ENCODE results near the gene ELL3.
"Not testable (repeated sequence)": the region's sequence is repeated elsewhere in the genome, so short reads cannot be mapped to it uniquely, and the experiment has no call there.

The ELL3 gene

DNA sequence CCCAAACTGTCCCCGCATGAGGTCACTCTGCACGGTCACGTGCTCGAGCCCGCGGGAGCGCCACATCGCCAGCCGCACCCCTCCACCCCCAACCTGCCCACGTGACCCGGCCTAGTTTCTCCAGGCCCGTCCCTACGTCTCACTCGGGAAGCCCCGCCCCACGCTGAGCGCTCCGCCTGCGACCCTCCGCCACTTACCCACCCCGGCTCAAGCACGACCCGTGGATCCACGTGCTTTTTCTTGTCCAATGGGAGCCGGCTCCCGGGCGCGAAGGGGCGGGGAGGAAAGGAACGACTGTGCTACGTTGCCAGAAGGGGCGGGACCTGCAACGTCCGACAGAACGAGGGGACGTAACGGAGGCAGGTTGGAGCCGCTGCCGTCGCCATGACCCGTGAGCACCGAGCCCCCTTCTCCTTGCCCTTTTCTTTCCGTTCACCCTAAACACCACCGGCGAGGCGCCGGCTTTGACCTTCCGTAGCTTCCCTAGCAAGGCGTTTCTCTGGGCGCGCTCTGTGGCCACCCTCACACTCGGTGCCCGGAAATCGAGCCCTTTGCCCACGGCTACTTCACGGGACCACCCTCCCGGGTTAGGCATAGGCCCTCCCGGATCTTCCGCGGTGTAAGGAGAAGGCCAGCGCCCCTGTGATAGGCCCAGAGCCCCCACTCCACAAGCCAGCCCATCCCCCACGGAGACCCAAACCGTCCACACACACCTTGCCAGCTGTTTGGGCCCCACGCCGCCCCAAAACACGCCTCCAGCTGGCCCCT is 15.4 kb upstream of the ELL3 start, which contains the start of gene SERF2:
TSS of gene SERF2 (plus strand) at position 328 of the 768 bp plus-strand sequence. CDS start at position 385, 57 bp downstream.
- peak; percentile 86 for DNase-seq

DNA sequence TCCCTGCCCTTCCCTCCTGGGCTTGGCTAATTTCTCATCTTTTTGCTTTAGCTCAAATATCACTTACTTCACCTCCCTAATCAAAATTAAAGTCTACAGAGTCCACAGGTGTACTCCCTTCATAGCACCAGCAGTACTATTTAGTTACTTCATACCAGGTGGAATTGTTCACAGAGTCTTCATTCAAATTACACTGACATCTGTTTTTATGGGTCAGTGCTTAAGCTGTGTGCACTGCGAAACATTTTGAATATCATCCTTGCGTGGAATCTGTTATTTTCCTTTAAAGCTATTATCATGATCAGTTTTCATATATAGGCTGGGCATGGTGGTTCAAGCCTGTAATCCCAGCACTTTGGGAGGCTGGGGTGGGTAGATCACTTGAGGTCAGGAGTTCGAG is 12.6 kb upstream of the ELL3 start:
- DNase-seq = no peak

DNA sequence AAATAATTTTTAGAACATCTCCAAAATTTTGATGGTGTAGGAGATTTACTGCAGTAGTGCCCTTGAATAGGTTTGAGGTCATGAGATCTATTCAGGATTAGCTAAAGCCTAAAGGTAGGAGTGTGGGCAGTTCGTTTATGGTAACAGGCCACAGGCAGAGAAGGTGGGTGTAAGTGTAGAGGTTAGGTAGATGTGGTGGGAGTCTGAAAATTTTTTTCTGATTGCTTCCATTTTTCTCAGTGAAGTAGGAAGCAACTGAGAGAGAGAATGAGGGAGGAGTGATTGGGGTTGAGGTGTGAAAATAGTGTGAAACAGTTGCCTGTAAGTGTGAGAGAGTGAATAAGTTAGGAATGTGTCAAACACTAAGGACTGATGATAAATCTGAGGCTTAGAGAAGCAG is 2.2 kb upstream of the ELL3 start:
- no peak for DNase-seq

DNA sequence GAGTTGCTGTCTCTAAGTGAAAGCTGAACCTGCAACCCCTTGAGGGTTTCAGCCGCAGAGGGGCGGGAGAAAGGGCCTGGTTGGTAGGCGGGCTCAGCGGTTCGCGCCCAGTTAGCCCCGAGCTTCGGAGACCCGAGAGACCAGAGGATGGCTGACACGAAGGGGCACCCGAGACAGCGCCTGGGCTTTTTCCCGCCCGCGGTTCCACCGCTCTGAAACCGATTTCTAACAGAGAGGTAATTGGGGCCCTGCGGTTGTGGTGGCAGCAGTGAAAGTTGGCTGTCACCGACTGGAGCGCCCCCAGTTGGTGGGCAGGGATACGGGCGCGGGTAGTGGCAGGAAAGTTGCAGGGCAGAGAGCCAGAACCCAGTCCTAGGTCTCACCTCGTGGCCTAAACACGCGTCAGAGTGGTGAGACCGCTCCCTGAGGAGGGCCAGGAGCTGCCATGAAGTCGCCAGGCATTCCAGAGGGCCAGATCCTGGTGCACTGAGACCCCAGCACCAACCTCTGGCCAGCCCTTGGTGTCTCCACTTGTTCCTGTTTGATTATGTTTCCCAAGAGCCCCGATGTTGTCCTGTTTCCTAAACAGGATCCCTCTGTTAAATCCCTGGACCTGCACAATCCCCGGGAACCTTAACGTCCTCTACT is 625 bp upstream of the ELL3 start:
- DNase-seq = peak; percentile 46

DNA sequence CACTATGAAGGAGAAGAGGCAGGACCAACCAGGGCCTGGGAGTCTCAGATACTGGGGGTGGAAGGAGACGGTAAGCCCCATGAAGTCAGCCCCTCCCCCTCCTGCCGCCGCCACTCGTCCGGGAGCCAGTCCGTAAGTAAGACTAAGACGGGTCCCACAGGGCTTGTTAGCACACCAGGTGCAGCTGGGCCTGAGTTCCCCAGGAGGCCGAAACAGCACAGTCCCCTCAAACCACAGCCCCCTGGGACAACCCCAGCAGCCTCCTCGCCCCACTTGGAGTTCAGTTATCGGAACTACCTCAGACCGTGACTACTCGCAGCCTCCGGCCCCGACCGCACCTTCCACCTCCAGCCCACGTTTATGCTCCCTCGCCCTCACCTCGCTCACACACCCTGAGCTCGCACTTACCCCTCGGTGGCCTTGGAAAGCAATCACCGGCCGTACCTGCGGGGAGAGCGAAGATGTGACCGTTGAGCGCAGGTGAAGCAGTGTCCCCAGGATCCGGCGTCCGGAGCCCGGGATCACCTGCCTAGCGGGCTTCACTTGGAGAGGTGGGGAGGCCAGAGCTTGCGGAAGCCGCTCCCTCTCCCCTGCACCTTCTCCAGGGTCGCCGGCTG is 557 bp downstream of the ELL3 start:
- DNase-seq = no peak

DNA sequence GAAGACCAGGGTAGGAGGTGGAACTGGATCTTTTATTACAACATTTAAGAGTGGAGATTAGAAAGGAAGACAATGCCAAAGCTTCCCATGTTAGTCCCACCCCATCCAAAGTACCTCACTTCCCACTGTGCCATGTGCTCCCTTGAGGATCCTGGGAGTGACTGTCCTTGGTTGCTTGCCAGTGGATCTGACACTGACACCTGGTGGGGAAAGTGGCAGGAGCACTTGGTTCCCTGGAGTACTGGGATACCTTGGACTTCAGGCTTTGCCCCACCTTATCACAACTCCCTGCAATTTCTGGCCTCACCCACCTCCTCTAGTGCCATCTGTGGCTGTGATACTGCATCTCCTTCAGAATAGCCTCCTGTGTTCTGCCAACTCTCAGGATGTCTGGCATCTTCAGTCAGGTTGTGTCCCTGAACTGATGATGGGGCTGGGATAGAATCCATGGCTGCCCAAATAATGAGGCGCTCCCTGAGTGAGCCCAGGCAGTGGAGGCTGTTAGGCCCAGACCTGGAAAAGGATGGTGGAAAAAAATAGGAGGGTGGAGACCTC is 1.3 kb downstream of the ELL3 start:
- DNase-seq = peak; percentile 25

DNA sequence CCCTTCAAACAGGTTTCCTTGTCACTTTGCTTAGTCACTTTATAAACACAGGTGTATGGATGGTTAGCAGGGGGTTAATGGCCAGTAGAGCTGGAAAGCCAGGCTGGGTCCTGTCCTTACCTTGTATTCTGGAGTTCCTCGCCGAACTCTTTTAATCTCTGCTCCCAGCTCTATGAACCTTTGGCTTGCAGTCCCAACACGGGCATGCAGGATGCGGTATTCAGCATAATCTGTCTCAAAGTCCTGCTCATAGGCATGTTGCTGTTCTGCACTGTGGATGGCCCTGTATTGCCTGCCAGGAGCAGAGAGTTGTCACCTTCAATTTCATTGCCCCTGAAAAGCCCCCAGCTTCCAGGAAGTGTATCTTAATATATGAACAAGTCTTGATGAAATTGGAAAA is 2.7 kb downstream of the ELL3 start:
- DNase-seq = no peak

DNA sequence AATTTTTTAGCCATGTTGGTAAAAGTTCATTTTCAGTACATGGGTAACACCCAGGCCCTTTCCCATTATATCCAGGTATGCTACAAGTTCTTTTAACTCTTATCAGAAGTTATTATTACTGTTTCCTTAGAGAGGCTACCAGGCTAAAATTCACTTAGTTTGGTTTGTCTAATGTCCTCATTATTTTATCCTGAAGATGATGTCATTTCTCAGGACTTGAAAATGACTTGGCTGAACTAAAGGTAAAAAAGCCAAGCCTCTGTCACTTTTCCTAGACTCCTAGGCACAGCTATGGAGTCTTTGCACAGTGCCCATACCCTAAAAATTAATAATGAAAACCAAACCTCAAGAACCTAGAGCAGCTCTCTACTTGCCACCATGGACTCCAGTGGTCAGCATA is 4.1 kb downstream of the ELL3 start:
- DNase-seq = no peak

DNA sequence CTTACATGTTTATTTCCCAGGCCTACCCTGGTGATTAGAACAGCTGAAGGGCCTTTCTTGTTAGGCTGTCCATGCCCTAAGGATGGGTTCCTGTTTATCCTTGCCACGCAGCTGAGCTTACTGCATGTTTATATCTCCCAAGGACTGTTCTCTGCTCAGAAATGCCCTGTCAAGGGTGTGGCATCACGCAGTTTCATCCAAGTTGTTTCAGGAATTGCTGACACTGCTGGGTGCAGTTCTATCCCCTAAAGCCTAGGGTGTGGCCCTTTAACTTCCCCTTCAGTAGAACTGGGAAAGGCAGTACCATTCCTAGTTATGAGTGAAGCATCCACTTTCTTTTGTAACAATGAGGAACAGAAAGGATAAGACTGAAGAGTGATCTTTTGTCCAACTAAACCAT is 5.0 kb downstream of the ELL3 start:
- no peak for DNase-seq

DNA sequence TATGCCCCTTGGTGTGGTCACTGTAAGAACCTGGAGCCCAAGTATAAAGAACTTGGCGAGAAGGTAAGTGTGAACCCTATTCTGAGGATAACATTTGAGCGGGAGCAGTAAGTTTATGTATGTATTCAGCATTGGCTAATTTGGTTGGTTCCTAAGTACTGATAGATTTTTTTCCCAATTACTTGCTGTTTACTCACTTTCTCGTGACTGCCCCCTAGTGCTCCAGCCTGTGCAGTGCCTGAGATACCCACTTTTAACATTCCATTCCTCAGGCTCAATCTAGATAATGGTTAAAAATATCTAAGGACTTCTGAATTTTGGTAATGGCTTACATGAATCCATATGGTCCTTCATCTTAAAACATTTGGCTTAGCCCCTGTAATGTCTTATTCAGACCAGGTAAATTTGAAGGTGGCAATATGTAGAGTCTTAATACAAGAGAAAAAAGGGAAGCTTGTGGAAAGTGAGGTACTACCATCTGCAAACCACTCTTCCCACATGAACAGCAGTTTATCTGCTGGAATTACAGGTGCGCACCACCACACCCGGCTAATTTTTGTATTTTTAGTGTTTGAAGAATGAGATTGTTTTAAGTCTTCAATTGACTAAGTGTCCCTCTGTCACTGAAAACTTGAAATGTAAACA is 7.1 kb downstream of the ELL3 start:
- no peak for DNase-seq

DNA sequence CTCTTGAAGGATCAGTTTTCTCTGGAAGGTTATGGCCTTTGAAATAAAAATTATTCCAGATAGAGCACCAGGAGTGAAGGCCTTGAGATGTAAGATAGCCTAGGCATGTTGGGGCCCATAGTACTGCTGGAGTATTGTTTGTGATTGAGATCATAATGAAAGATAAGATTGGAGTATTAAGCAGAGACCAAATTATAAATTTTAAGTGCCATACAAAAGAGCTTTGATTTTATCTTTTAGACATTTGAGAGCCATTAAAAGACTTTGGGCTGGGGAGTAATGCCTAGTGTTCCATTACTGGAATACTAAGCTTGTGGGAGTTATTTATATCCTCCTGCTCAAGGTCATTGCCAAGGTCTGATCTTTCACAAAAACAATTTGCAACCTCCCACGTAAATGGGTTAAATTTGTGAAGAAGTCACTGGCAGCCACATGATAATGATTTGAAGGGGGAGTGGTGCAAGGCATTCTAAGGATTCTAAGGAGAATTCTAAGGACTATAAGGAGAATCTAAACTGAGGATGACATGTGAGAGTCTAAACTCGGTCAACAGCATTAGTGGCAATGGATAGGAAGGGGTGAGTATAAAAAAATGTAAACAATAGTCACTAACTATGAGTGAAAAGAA is 12.8 kb downstream of the ELL3 start:
- DNase-seq = no peak

DNA sequence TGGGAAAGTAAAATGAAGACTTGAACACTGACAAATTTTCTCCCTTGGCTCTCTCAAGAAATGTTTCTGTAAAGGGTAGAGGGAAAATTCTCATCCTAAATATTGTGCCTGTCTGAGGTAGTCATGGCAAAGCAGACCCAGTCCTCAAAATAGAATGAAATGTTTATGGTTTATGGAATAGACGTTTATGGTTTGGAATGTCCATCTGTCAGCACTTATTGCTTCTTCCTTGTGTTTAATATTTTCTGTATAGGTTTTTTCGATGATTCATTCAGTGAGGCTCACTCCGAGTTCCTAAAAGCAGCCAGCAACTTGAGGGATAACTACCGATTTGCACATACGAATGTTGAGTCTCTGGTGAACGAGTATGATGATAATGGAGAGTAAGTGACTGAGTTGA is 13.9 kb downstream of the ELL3 start:
- no peak for DNase-seq

DNA sequence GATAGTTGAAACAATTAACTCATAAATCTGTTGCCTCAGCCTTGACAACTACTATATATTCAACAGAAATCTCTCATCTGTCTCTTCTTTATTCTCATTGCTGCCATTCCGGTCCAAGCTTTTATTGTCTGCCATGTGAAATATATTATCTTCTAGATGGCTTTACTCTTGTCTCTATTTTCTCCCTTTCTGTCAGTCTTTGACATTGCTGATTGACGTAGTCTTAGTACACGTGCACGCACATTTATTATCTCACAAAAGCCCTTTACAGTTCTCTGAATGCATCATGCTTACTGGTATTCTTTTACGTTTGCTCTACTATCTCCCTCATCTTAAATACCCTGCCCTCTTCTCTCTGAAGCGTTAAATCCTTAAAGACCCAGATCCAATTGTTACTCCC is 24.9 kb downstream of the ELL3 start:
- DNase-seq = no peak

DNA sequence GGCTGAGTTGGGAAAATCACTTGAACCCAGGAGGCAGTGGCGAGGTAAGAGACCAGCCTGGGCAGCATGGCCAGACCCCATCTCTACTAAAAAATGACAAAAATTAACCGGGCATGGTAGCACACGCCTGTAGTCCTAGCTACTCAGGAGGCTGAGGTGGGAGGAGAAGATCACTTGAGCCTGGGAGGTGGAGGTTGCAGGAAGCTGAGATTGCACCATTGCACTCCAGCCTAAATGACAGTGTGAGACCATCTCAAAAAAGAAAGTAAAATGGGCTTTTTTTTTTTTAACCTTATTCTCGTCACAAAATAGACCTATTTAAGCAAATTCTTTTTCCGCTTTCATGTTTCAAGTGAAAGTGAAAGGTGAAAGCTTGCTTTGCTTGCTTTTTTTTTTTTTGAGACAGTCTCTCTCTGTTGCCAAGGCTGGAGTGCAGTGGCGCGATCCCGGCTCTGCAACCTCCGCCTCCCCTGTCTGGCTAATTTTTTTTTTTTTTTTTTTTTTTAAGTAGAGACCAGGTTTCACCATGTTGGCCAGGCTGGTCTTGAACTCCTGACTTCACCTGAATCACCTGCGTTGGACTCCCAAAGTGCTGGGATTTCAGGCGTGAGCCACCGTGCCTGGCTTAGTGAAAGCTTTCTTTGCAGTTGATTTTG is 26.9 kb downstream of the ELL3 start:
- no peak for DNase-seq

DNA sequence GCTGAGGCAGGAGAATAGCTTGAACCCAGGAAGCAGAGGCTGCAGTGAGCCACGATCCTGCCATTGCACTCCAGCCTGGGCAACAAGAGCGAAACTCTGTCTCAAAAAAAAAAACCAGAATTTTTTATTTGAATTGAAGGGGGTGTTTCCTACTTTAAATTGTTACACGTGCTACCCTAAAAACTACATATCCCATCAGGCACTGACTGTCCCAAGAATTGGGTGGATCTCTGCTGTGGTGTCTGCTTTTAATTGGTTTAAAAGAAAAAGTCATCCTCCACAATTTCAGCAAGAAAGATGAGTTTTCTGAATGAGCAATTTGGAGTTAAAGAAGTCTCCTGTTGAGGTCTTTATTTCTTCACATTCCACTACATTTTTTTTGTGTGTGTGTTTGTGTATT is 28.4 kb downstream of the ELL3 start:
- no peak for DNase-seq

DNA sequence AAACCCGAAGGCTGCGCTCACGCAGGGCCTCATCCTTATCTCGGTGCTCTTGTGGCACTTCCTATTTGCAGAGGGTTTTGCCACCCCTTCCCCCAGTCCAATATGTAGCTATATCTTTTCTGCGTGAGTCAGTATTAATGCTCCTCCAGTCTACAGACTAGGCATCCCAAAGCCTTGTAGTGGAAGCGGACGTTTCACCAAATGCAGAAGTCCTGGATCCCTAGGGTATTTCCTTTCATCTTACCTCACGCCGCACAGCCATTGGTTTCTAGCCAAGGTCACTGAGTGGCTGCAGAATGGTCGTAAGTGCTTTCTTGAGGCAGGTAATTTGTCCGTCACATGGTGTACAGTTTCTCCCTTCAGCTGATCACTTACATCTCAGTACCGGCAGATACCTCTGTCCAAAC is 29.9 kb downstream of the ELL3 start:
- not testable (repeated sequence) for DNase-seq

DNA sequence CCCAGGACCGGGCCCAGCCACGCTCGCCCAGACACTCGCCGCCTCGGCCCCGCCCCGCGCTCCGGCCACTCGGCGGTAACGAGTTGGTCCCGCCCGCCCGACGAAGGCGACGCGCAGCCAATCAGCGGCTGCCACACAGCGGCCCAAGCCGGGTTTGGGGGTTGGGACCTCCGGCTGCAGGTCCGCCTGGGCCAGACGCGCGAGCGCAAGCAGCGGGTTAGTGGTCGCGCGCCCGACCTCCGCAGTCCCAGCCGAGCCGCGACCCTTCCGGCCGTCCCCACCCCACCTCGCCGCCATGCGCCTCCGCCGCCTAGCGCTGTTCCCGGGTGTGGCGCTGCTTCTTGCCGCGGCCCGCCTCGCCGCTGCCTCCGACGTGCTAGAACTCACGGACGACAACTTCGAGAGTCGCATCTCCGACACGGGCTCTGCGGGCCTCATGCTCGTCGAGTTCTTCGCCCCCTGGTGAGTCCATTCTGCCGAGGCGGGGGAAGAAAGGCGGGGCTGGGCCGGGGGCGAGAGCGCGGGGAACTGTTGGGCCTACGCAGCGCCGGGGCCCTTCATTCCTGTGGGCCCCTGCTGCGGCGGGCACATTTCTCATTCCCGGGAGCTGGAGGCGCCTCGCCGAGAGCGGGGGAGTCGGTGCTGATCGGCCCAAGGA is 30.4 kb downstream of the ELL3 start, which contains the start of gene PDIA3:
TSS of gene PDIA3 (plus strand) at position 194 of the 658 bp plus-strand sequence. CDS start at position 296, 102 bp downstream.
- DNase-seq = peak; percentile 77

DNA sequence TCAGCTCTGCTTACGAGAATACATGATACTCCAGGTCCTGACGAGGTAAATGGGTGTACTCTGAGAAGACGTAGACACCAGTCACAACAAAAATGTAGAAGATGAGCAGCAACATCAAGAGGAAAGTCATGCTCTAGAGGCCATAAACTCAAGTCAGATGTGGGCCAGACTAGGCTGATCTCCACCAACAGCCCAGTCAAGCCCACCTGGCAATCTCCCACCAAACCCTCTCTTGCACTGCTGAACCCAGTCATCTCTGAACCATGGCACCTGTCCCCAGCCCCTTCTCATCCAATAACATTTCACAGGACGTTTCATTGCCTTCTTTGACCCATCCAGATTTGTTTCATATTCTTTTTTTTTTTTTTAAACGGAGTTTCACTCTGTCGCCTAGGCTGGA is 41.4 kb downstream of the ELL3 start:
- DNase-seq = no peak

DNA sequence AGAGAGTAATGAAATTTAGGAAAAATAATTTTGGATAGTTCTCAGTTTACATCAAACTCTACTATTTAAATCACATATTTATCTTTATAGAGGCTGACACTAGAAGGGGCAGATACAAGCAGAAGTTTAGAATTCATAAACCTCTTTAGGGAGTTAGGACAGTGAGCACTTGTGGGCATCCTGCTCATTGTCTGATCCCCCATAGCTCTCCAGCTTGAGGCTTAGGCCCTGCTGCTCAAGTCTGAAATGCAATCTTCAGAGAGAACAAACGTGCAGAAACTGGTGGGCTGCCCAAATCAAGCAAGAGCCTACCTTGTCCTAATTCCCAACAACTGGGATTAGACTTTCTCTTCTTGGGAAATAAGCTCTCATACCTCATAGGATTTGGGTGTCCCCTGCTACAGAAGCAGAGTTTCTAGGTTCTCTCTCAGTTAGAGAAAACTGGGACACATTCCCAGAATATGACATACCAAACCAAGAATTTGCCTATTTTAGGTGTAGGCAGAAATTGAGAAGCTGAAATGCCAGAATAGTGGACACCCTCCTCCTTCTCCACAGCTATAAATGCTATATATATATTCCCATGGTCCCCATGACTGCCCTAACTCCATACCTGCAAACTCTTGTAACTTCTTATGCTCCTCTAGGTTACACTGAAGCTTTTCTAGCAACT is 48.6 kb downstream of the ELL3 start:
- DNase-seq = not testable (repeated sequence)

DNA sequence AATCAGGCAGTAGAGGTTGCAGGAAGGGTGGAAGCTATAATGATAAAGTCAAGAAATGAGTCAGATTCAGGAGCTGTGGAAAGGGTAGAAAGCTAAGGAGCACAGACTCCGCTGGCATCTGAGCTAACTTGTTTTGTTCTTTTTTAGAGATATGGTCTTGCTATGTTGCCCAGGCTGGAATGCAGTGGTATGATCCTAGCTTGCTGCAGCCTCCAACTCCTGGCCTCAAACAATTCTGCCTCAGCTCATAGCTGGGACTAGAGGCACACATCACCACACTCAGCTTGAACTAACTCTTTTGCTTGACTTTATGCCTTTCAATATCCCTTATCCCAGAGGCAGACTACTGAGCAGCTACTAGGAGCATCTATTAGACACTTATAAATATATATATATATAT is 50.5 kb downstream of the ELL3 start:
- DNase-seq = not testable (repeated sequence)

DNA sequence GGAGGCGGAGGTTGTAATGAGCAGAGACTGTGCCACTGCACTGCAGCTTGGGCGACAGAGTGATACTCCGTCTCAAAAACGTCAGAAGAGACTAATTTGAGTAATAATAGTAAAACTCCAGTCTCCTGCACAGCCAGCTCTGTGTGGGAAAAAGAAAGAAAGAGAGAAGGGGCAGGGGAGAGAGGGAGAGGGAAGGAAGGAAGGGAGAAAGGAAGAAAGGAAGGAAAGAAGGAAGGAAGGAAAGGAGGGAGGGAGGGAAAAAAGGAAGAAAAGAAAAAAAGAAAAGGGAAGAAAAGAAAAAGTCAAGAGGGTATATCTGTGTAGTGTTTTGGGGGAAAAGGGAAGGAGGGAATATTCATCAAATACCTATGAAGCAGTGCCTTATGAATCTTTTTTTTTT is 53.6 kb downstream of the ELL3 start:
- DNase-seq = no peak
